Gastroesophageal sphincter (tissue), 4 donors: Measurements from ENCODE around the gene STK25. TPM values are rescaled to one million over a fixed set of nuclear protein-coding genes. Genes with fewer than 3 reads are reported as not detected.

ENCODE experiments used
- ATAC-seq: fragments of 150-250 bp; one replicate; pipeline ENCODE4 v1.9.1; 2016; ENCODE audit warnings: mild to moderate bottlenecking, moderate library complexity
- H3K27ac ChIP-seq, 4 donors: fragments of 200-600 bp; sonication (generic) in 3 of 4; 1 replicate in 3 of 4; 2 replicates in 1 of 4; pipeline ENCODE4 v1.5.1; 2016 to 2019
- H3K27me3 ChIP-seq: fragments of 200-600 bp; sonication (generic); one replicate; pipeline ENCODE4 v1.5.1; 2019
- H3K36me3 ChIP-seq, 2 donors: fragments of 200-600 bp; sonication (generic); one replicate each; pipeline ENCODE4 v1.5.1; 2019; ENCODE audit warnings: control low read depth in 1 of 2
- H3K4me1 ChIP-seq, 3 donors: fragments of 200-600 bp; sonication (generic); 1 replicate in 2 of 3; 2 replicates in 1 of 3; pipeline ENCODE4 v1.5.1; 2016 to 2019; ENCODE audit warnings: control low read depth in 2 of 3
- H3K4me3 ChIP-seq, 2 donors: fragments of 200-600 bp; sonication (generic); one replicate each; pipeline ENCODE4 v1.5.1; 2019; ENCODE audit warnings: mild to moderate bottlenecking in 1 of 2, moderate library complexity in 1 of 2
- H3K9me3 ChIP-seq, 3 donors: fragments of 200-600 bp; sonication (generic); one replicate each; pipeline ENCODE4 v1.5.1; 2017 to 2019; ENCODE audit warnings: control low read depth in 2 of 3
- CTCF ChIP-seq, 4 experiments: fragments of 200-600 bp in 2 of 4; fragments of 450-650 bp in 2 of 4; sonication (generic) in 1 of 4; IDR thresholded peaks; one replicate each; pipeline ENCODE4 v1.5.1; 2017 to 2019; ENCODE audit warnings: antibody characterized with exemption in 4 of 4, mild to moderate bottlenecking in 2 of 4, moderate library complexity in 2 of 4
- EP300 ChIP-seq: sonication (generic); formaldehyde crosslinking; IDR thresholded peaks from one replicate; pipeline ENCODE4 v1.6.1; 2017; ENCODE audit warnings: antibody characterized with exemption, mild to moderate bottlenecking
- POLR2A ChIP-seq, 2 donors: fragments of 450-650 bp; IDR thresholded peaks; one replicate each; pipeline ENCODE4 v1.6.1; 2017; ENCODE audit warnings: antibody characterized with exemption in 2 of 2, mild to moderate bottlenecking in 2 of 2, moderate library complexity in 1 of 2
- POLR2AphosphoS5 ChIP-seq: sonication (generic); formaldehyde crosslinking; IDR thresholded peaks from one replicate; pipeline ENCODE4 v1.6.1; 2017; ENCODE audit warnings: antibody characterized with exemption
- WGBS, 2 donors: methylation state at CpG; one replicate each; pipeline ENCODE4 v1.1.5; 2018; ENCODE audit warnings: low coverage in 1 of 2; 5-methylcytosine and 5-hydroxymethylcytosine counted together
- total RNA-seq, 4 donors: library from RNA; depleted of rRNA; stranded (reverse); fragments of >200 nt; gene quantifications; one replicate each; pipeline ENCODE4 v1.1.0, GENCODE V29; 2016

STK25 gene
- total RNA-seq, 4 donors from 2014 or later, result 125 to 234 (median 174) TPM

- Histone ChIP-seq H3K36me3 (no peaks in the 10 kb centered on the region), H3K9me3 (peaks cover 0 to 4% (median 0%) of the 10 kb centered on the region in 3 donors), H3K4me3 (no peak overlapping the region), H3K4me1 (peaks cover 0 to 55% (median 10%) of the 10 kb centered on the region in 3 donors), H3K27me3 (peaks cover 42% of the 10 kb centered on the region), H3K27ac (no peak overlapping the region)
- 13 to 14% methylated on average over 7 to 10 of the region's 10 CpGs for WGBS, 2 donors
- ATAC-seq, result no peak
- TF ChIP-seq EP300 (no peak), POLR2A (IDR thresholded peaks at IDR 0.05) (no peak), CTCF (IDR thresholded peaks at IDR 0.05) (no peak), POLR2AphosphoS5 (no peak)
Measured at GRCh38 chr2:241545106-241545505, 36.7 kb upstream of the STK25 start.

- no peak for TF ChIP-seq POLR2AphosphoS5
- TF ChIP-seq POLR2A (IDR thresholded peaks at IDR 0.05), result no peak
- no peak for TF ChIP-seq CTCF (IDR thresholded peaks at IDR 0.05)
- TF ChIP-seq EP300, result no peak
- H3K9me3 ChIP-seq, result peaks cover 0 to 4% (median 0%) of the 10 kb centered on the region in 3 donors
- H3K27me3 ChIP-seq, result peaks cover 60% of the 10 kb centered on the region
- WGBS, 2 donors, result 71 to 77% methylated on average over 4 to 12 of the region's 15 CpGs
- no peak overlapping the region for H3K4me3 ChIP-seq
- H3K4me1 ChIP-seq, result peaks cover 0 to 40% (median 10%) of the 10 kb centered on the region in 3 donors
- peak; percentile 16 for ATAC-seq
- H3K27ac ChIP-seq, result no peak overlapping the region
- H3K36me3 ChIP-seq, result no peaks in the 10 kb centered on the region
Measured at GRCh38 chr2:241542278-241542605, 33.9 kb upstream of the STK25 start.

- Histone ChIP-seq H3K4me3 (peak overlapping the region in 1 of 2 donors; percentile 49), H3K4me1 (peaks cover 0 to 35% (median 10%) of the 10 kb centered on the region in 3 donors), H3K27ac (peak overlapping the region in 1 of 4 donors; percentile 78), H3K9me3 (peaks cover 0 to 4% (median 0%) of the 10 kb centered on the region in 3 donors), H3K36me3 (no peaks in the 10 kb centered on the region), H3K27me3 (peaks cover 58% of the 10 kb centered on the region)
- no CpG with 5 or more reads among the region's 62 CpGs for WGBS, 2 donors
- no peak for TF ChIP-seq POLR2AphosphoS5
- no peak for TF ChIP-seq POLR2A (IDR thresholded peaks at IDR 0.05)
- TF ChIP-seq EP300, result no peak
- TF ChIP-seq CTCF (IDR thresholded peaks at IDR 0.05), result no peak
- peak; percentile 22 for ATAC-seq
Measured at GRCh38 chr2:241541564-241542277, 33.3 kb upstream of the STK25 start.

GRCh38 chr2:241540771-241541561, 32.6 kb upstream of the STK25 start:
- H3K27me3 ChIP-seq, result peaks cover 54% of the 10 kb centered on the region
- H3K9me3 ChIP-seq, result peaks cover 0 to 4% (median 0%) of the 10 kb centered on the region in 3 donors
- peak; percentile 60 for ATAC-seq
- H3K27ac ChIP-seq, result peak overlapping the region in 2 of 4 donors; percentile 14 to 78
- H3K36me3 ChIP-seq, result no peaks in the 10 kb centered on the region
- H3K4me3 ChIP-seq, result peak overlapping the region in 1 of 2 donors; percentile 49
- 19% methylated on average over 6 of the region's 68 CpGs; no CpG with 5 or more reads in 1 of the 2 donors for WGBS, 2 donors
- TF ChIP-seq POLR2A (IDR thresholded peaks at IDR 0.05) (no peak), CTCF (IDR thresholded peaks at IDR 0.05) (no peak), EP300 (no peak), POLR2AphosphoS5 (no peak)
- peaks cover 0 to 33% (median 10%) of the 10 kb centered on the region in 3 donors for H3K4me1 ChIP-seq
